ENCODE data around the gene ASGR2.

DNA sequence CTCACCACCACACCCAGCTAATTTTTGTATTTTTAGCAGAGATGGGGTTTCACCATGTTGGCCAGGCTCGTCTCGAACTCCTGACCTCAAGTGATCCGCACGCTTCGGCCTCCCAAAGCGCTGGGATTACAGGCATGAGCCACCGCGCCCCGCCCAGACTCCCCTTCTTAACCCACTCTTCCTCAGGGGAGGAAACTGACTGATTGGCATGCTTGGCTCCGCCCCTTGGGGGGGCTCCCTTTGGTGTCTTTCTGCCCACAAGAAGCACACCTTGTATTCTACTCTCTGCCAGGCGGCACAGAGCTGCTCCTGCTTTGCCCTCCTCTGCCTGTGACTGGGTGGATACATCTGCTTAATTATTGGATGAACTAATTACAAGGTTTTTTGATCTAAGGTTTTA is 4.7 kb upstream of the ASGR2 start:
- TF ChIP-seq, protein P1, sequence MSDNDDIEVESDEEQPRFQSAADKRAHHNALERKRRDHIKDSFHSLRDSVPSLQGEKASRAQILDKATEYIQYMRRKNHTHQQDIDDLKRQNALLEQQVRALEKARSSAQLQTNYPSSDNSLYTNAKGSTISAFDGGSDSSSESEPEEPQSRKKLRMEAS (IDR thresholded peaks at IDR 0.05), result no peak
- TF ChIP-seq RAD21 (IDR thresholded peaks at IDR 0.05; ENCODE audit: low read depth), result no peak
- TF ChIP-seq, protein P2, sequence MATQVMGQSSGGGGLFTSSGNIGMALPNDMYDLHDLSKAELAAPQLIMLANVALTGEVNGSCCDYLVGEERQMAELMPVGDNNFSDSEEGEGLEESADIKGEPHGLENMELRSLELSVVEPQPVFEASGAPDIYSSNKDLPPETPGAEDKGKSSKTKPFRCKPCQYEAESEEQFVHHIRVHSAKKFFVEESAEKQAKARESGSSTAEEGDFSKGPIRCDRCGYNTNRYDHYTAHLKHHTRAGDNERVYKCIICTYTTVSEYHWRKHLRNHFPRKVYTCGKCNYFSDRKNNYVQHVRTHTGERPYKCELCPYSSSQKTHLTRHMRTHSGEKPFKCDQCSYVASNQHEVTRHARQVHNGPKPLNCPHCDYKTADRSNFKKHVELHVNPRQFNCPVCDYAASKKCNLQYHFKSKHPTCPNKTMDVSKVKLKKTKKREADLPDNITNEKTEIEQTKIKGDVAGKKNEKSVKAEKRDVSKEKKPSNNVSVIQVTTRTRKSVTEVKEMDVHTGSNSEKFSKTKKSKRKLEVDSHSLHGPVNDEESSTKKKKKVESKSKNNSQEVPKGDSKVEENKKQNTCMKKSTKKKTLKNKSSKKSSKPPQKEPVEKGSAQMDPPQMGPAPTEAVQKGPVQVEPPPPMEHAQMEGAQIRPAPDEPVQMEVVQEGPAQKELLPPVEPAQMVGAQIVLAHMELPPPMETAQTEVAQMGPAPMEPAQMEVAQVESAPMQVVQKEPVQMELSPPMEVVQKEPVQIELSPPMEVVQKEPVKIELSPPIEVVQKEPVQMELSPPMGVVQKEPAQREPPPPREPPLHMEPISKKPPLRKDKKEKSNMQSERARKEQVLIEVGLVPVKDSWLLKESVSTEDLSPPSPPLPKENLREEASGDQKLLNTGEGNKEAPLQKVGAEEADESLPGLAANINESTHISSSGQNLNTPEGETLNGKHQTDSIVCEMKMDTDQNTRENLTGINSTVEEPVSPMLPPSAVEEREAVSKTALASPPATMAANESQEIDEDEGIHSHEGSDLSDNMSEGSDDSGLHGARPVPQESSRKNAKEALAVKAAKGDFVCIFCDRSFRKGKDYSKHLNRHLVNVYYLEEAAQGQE (IDR thresholded peaks at IDR 0.05; ENCODE audit: low read depth), result no peak
- TF ChIP-seq FOXM1 (IDR thresholded peaks at IDR 0.05; ENCODE audit: borderline replicate concordance, low read depth), result no peak
- TF ChIP-seq EP300 (IDR thresholded peaks at IDR 0.05; ENCODE audit: borderline replicate concordance), result no peak
